Endothelial cell of coronary artery (primary cell): ENCODE results near the gene UBE2L3. TPM values are rescaled to one million over a fixed set of nuclear protein-coding genes. Genes with fewer than 3 reads are reported as not detected.

ENCODE experiments used
- total RNA-seq: library from RNA; depleted of rRNA; stranded (reverse); fragments of >200 nt; gene quantifications from 2 replicates; pipeline ENCODE4 v1.2.3, GENCODE V29; 2014

The UBE2L3 gene
- total RNA-seq = 28.7 and 33.7 TPM in 2 replicates

DNA sequence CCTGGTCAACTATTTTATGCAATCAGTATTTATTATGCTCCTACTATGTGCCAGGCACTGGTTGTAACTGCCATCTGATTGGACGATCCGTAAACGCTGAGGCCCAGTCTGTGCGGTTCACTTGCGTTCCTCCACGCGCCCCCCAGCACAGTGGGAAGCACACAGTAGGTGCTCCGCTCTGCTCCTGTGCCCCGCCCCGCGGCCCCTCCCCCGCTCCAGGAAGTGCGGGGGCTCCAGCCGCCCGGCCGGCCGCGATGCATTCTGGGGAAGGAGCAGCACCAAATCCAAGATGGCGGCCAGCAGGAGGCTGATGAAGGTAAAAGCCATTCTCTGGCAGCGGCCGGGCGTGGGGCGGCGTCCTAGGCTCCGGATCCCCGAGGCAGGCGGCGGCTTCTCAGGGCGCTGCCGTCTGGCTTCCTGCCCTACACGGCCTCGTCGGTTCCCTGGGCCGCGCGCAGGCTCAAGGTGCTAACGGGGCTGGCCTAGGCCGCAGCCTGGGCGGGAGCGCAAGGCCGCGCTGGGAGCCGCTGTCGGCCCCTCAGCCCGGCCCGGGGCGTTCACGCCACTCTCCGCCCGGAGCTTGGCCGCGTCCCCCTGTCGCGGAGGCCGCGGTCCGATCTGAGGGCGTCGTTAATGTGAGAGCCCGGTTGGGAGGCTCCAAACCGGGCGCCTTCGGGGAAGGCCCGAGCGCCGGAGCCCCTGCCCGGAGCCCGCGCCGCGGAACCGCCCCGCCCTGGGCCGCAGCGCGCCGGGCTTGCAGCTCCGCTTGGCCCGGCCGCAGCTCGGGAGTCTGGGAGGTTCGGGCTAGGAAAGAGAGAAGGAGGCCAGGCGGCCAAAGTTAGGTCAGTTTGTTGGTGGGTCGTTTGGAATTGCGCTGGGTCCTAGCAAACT is at the start of gene UBE2L3:
Gene UBE2L3 (plus strand): TSS at position 259 of the 891 bp plus-strand sequence. CDS start 31 bp downstream, at position 290.

DNA sequence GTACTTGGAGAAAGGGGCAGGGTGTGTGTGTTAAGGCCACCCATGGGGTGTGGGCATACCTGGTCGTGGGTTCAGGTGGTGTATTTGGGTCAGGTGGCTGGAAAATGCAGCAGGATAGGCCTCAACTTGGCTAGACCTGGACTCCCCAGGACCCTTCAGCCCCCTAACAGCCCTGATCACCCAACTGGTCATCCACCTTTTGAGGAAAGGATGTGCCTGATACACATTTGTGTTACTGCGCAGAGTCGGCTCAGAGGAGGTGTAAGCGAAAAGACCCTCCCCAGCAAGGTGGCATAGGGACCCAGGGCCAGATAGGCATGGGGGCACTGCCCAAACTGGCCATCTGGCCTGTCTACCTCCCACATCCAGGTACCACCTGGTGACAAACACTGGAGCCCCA is 16.2 kb upstream of the UBE2L3 start, which contains the start of gene RIMBP3C:
Gene RIMBP3C (minus strand): TSS at position 101 of the 400 bp plus-strand sequence. CDS start 485 bp downstream, outside the sequence.

DNA sequence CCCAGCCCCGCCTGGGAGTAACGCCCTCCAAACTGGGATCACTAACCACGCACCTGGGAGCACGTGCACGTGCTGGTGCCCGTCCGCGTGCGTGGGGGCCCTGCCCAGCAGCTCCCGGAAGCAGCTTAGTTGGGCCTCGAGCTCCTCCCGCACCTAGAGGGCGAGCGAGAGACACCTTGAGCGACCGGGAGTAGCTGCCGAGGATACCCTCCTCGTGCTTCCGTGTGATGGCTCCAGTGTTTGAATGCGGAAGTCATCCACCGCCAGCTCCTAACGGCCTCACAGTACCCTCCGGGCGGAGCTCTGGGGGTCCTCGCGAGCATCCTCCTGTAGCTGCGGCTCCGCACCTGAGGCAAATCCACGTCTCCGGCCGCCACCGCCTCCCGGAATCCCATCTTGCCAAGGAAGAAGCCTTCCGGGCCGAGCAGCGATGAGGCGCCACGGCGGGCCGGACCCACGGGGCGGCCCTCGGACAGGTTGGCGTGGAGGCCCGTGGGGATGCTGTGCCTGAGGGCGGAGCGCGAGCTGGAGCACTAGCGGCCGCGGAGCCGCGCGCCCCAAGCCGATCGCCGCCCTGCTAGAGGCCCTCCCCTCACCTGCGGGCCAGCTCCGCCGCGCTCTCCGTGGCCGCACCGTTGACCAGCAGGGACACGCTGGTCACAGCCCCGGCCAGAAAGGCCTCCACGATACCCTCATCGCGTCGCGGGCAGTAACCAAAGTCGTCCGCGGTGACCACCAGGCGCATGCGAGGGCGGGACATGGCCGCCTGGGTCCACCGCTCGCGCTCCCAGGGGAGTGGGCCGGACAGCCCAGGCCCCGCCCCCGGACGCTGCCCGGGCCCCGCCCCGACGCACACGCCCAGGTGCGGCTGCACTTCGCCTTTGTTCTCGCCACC is 62.0 kb downstream of the UBE2L3 start, which contains the start of gene YDJC:
Gene YDJC (minus strand): TSS at position 768 of the 895 bp plus-strand sequence. CDS start 8 bp downstream, at position 760.

DNA sequence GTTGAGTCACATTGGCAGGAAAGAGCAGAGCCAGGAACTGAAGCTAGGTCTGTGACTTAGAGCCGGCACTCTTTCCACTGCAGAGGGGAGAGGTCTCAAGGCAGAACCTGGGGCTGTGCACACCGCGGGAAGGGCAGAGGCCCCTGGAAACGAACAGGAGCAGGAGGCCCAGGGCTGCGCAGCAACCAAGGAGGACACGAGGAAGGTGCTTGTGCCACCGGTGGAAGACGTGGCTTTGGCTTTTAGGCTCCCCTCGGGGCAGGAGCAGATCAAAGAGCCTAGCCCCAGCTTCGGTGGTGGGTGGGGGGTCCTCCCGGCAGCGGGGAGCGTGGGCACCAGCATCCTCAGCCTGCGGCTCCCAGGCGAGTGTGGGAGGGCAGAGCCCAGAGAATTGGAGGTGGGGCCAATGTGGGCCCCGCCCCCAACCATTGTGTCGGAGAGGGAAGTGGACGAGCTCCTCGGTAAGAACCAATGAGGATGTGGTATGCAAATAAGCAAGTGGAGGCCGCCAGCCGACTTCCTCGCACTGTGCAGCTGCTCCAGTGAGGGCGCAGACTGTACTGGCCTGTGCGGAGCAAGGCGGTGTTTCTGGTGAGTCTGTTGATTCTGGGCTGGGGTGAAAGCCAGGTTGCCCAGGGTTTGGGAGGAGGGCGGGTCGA is 64.9 kb downstream of the UBE2L3 start, which contains the start of gene CCDC116:
Gene CCDC116 (plus strand): TSS at position 524 of the 659 bp plus-strand sequence. CDS start 422 bp downstream, outside the sequence.

DNA sequence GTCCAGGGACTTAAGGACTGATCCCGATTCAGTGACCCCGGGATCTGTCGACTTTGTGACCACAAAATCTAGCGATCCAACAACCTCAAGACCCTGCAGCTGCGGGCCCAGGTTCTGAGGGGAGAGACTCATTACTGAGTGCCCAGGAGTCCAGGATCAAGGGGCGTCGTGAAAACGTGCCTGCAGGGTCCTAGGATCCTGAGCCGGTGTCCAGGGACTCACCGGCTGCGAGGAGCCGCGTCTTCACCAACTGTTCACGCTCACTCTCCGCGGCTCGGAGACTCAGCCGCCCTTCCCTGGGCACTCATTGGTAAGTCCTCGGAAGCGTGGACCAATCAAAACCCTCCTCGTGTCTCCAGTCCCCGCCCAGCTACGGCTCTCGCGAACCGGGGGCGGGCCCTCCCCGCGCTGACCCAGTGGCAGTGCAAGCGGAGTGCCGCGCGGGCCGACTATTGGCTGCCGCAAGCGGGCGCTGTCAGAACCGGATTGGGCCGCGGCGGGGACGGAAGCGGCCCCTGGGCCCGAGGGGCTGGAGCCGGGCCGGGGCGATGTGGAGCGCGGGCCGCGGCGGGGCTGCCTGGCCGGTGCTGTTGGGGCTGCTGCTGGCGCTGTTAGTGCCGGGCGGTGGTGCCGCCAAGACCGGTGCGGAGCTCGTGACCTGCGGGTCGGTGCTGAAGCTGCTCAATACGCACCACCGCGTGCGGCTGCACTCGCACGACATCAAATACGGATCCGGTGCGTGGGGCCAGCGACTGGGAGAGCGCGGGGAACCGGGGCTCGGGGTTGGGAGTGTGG is 74.5 kb downstream of the UBE2L3 start, which contains the start of gene SDF2L1:
Gene SDF2L1 (plus strand): TSS at position 514 of the 795 bp plus-strand sequence. CDS start 35 bp downstream, at position 549.

Other genes starting within 250 kb of the UBE2L3 start
- gene RIMBP3B, start 184.0 kb upstream of the UBE2L3 start, total RNA-seq = under 0.01 TPM in 1 of 2 replicates, not detected in the other
- gene HIC2, start 150.3 kb upstream of the UBE2L3 start, total RNA-seq = 2.6 and 2.7 TPM in 2 replicates
- 0.38 and 0.54 TPM in 2 replicates for gene TMEM191C, start 100.3 kb upstream of the UBE2L3 start, total RNA-seq
- gene RIMBP3C, start 16.3 kb upstream of the UBE2L3 start, total RNA-seq = under 0.01 and 0.09 TPM in 2 replicates
- gene YDJC, start 62.3 kb downstream of the UBE2L3 start, total RNA-seq = 14.1 and 18.4 TPM in 2 replicates
- gene CCDC116, start 65.0 kb downstream of the UBE2L3 start, total RNA-seq = 0.09 and 0.28 TPM in 2 replicates
- 34.9 and 52.6 TPM in 2 replicates for gene SDF2L1, start 74.6 kb downstream of the UBE2L3 start, total RNA-seq
- gene PPIL2, start 98.3 kb downstream of the UBE2L3 start, total RNA-seq = 17.5 and 18.8 TPM in 2 replicates
- 3.0 and 3.5 TPM in 2 replicates for gene YPEL1, start 168.1 kb downstream of the UBE2L3 start, total RNA-seq